HepG2 (cell line): Measurements from ENCODE around the gene TTC23. TPM values are rescaled to one million over a fixed set of nuclear protein-coding genes. Genes with fewer than 3 reads are reported as not detected.
A peak's percentile ranks its signal among the peaks of the same experiment; 100 is the strongest.

Experiments used
- CBX2 ChIP-seq, 2 experiments: fragments of 200-600 bp in 1 of 2; sonication (generic); formaldehyde crosslinking in 1 of 2; IDR thresholded peaks; 2 replicates each; pipeline versions ENCODE4 v1.7.0 to v1.8.1; 2018 to 2022; ENCODE audit warnings: low read depth in 2 of 2, low read length in 1 of 2, mild to moderate bottlenecking in 1 of 2, missing genetic modification reagents in 1 of 2
- FOXM1 ChIP-seq: sonication (generic); formaldehyde crosslinking; IDR thresholded peaks from 2 replicates; pipeline ENCODE4 v1.5.0; 2020; ENCODE audit warnings: missing genetic modification reagents
- KDM2A ChIP-seq: sonication (generic); formaldehyde crosslinking; IDR thresholded peaks from 2 replicates; pipeline ENCODE4 v1.4.0; 2020; ENCODE audit warnings: low read depth, missing genetic modification reagents, borderline replicate concordance
- KLF16 ChIP-seq, 2 experiments: sonication (generic) in 1 of 2; formaldehyde crosslinking in 1 of 2; IDR thresholded peaks; 2 replicates each; pipeline versions ENCODE4 v1.6.1 to v1.8.0; 2016 to 2023; ENCODE audit warnings: missing genetic modification reagents in 2 of 2, missing compliant biosample characterization in 1 of 2
- MXI1 ChIP-seq: IDR thresholded peaks from 3 replicates; pipeline ENCODE4 v1.6.1; 2012; ENCODE audit warnings: low read depth, low read length, inconsistent platforms, borderline replicate concordance
- PHF5A ChIP-seq: IDR thresholded peaks from one replicate; pipeline ENCODE4 v1.6.1; 2018; ENCODE audit warnings: low read depth, missing genetic modification reagents; ENCODE audit not compliant: unreplicated experiment
- TEAD3 ChIP-seq: optimal IDR thresholded peaks from 2 replicates; pipeline ENCODE3; 2016; ENCODE audit warnings: borderline replicate concordance
- THAP11 ChIP-seq: IDR thresholded peaks from 2 replicates; pipeline ENCODE4 v1.6.1; 2016; ENCODE audit warnings: missing biosample characterization, missing genetic modification reagents
- THYN1 ChIP-seq: sonication (generic); formaldehyde crosslinking; IDR thresholded peaks from 2 replicates; pipeline ENCODE4 v1.8.1; 2023; ENCODE audit warnings: low read depth, mild to moderate bottlenecking, moderate library complexity, missing genetic modification reagents, borderline replicate concordance
- ZHX1 ChIP-seq: sonication (generic); formaldehyde crosslinking; IDR thresholded peaks from 2 replicates; pipeline ENCODE4 v1.8.1; 2022; ENCODE audit warnings: low read depth, mild to moderate bottlenecking, missing genetic modification reagents
- ZNF124 ChIP-seq: sonication (generic); formaldehyde crosslinking; IDR thresholded peaks from 2 replicates; pipeline ENCODE4 v1.4.0; 2020; ENCODE audit warnings: missing genetic modification reagents
- ZNF281 ChIP-seq: sonication (generic); formaldehyde crosslinking; IDR thresholded peaks from 2 replicates; pipeline ENCODE4 v1.4.0; 2020; ENCODE audit warnings: missing genetic modification reagents, borderline replicate concordance
- ZNF431 ChIP-seq: sonication (generic); formaldehyde crosslinking; IDR thresholded peaks from 2 replicates; pipeline ENCODE4 v1.9.0; 2022; ENCODE audit warnings: missing genetic modification reagents, low read depth, mild to moderate bottlenecking, borderline replicate concordance
- ZNF446 ChIP-seq: sonication (generic); formaldehyde crosslinking; IDR thresholded peaks from 2 replicates; pipeline ENCODE4 v1.5.0; 2020; ENCODE audit warnings: mild to moderate bottlenecking, missing genetic modification reagents
- ZNF577 ChIP-seq: sonication (generic); formaldehyde crosslinking; IDR thresholded peaks from 2 replicates; pipeline ENCODE4 v1.4.0; 2020; ENCODE audit warnings: mild to moderate bottlenecking, low read depth, missing genetic modification reagents, borderline replicate concordance
- ZSCAN22 ChIP-seq: sonication (generic); formaldehyde crosslinking; IDR thresholded peaks from 2 replicates; pipeline ENCODE4 v1.4.0; 2020; ENCODE audit warnings: mild to moderate bottlenecking, missing genetic modification reagents
- polyA plus RNA-seq, 8 experiments: library from polyadenylated mRNA; depleted of rRNA in 3 of 8; stranded (reverse) in 7 of 8; unstranded in 1 of 8; fragments of >200 nt; fragmentation: Illumina TruSeq in 4 of 8; extraction: Trizol in 4 of 8; gene quantifications; 2 replicates each; pipeline versions ENCODE4 v1.2.1 to v1.2.3, GENCODE V29; 2011 to 2016; ENCODE audit warnings: low read depth in 4 of 8, missing spikeins in 1 of 8, mixed read lengths in 1 of 8; ENCODE audit not compliant: insufficient read depth in 1 of 8
- total RNA-seq, 5 experiments: library from RNA; depleted of rRNA; stranded (reverse); fragments of >200 nt; fragmentation: Illumina TruSeq; extraction: Trizol; gene quantifications; 2 replicates each; pipeline ENCODE4 v1.2.3, GENCODE V29; 2016; ENCODE audit warnings: low read depth in 1 of 5
- TF ChIP-seq, protein P1 (sequence below): sonication (generic); formaldehyde crosslinking; IDR thresholded peaks from 2 replicates; pipeline ENCODE4 v1.9.0; 2021; ENCODE audit warnings: missing genetic modification reagents, mild to moderate bottlenecking, borderline replicate concordance
- TF ChIP-seq, protein P2 (sequence below): sonication (generic); formaldehyde crosslinking; IDR thresholded peaks from 2 replicates; pipeline ENCODE4 v1.8.0; 2022; ENCODE audit warnings: missing genetic modification reagents, mild to moderate bottlenecking, inconsistent platforms, borderline replicate concordance

Gene TTC23
- total and polyA plus RNA-seq, 2 of the 13 experiments (the other 11 are each of a cell fraction or from before 2014, with no cell fraction given), result 1.6 to 11.7 TPM

DNA sequence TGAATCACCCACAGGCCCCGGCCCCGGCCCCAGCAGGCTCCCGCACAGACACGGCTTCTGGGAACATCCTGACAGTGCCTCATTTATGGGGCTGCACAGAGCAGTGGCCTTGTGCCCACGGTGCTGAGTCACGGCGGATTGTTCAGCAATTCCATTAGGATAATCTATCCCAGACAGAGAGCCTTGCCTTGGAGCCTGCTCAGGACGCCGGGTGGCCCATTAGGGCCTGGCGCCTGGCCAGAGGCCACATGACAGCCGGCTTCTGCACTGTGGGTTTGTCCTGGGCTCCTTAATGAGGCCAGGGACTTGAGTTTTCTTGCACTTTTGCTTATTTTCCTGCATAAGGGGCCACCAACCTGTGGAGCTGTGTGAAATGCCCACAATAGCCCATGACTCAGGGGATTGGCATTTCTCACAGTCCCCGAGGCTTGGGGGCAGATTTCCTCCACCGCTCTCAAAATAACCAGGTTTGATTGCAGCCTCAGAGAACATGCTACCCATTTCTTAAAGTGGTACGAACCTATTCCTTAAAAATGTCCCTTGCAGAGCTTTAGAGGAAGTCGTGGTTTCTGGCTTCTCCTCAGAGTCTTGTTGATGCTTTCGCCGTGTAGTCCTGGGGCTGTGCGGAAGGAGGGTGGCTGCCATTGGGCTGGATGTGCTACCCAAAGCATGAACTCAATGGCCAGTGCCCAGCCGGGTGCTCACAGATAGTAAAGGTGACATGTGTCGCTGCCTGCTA is 125.5 kb downstream of the TTC23 start (continued):
- TF ChIP-seq, protein P1, sequence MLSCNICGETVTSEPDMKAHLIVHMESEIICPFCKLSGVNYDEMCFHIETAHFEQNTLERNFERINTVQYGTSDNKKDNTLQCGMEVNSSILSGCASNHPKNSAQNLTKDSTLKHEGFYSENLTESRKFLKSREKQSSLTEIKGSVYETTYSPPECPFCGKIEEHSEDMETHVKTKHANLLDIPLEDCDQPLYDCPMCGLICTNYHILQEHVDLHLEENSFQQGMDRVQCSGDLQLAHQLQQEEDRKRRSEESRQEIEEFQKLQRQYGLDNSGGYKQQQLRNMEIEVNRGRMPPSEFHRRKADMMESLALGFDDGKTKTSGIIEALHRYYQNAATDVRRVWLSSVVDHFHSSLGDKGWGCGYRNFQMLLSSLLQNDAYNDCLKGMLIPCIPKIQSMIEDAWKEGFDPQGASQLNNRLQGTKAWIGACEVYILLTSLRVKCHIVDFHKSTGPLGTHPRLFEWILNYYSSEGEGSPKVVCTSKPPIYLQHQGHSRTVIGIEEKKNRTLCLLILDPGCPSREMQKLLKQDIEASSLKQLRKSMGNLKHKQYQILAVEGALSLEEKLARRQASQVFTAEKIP (CRISPR knock-in tag), result no peak
- TF ChIP-seq, protein P2, sequence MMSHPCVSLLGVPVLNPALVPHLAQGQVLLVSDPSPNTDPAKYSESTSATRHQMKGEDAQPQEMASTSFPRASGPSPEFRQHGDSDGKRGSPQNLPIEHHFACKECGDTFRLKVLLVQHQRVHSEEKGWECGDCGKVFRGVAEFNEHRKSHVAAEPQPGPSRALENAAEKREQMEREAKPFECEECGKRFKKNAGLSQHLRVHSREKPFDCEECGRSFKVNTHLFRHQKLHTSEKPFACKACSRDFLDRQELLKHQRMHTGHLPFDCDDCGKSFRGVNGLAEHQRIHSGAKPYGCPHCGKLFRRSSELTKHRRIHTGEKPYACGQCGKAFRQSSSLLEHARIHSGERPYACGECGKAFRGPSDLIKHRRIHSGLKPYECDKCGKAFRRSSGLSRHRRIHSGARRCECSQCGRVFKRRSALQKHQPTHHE (CRISPR knock-in tag), result no peak
- TF ChIP-seq PHF5A (CRISPR knock-in tag) (no peak), ZNF281 (CRISPR knock-in tag) (no peak), CBX2 (IDR thresholded peaks at IDR 0.05; ENCODE audit: low read depth, low read length) (no peak), CBX2 (CRISPR knock-in tag; IDR thresholded peaks at IDR 0.05; ENCODE audit: low read depth) (no peak), ZNF446 (CRISPR knock-in tag) (no peak), TEAD3 (peak; percentile 64), KLF16 (CRISPR knock-in tag; IDR thresholded peaks at IDR 0.05) (no peak), ZHX1 (CRISPR knock-in tag) (no peak), MXI1 (no peak; the same call in 2 of the 3 replicates), THYN1 (CRISPR knock-in tag) (no peak), ZSCAN22 (CRISPR knock-in tag) (no peak), ZNF124 (CRISPR knock-in tag) (no peak), THAP11 (CRISPR knock-in tag) (no peak), KDM2A (CRISPR knock-in tag) (peak; percentile 32; the same call in 1 of the 2 replicates), ZNF431 (CRISPR knock-in tag) (no peak), FOXM1 (CRISPR knock-in tag) (no peak), ZNF577 (CRISPR knock-in tag) (no peak)
